ENCODE data around the gene SLC35D2.

- TF ChIP-seq TAF1 (IDR thresholded peaks at IDR 0.05; ENCODE audit: borderline replicate concordance, insufficient read depth, low read length) (no peak), REST (IDR thresholded peaks at IDR 0.05; ENCODE audit: insufficient read depth in 1 of 2, low read depth in 2 of 2, low read length in 2 of 2) (no peak), POLR2AphosphoS5 (IDR thresholded peaks at IDR 0.05; ENCODE audit: low read depth, low read length) (no peak), FOXP2 (optimal IDR thresholded peaks at IDR 0.05; ENCODE audit: borderline replicate concordance, extremely low read depth, extremely low read length, insufficient read depth) (no peak), SIN3A (IDR thresholded peaks at IDR 0.05; ENCODE audit: borderline replicate concordance, insufficient read depth, low read length) (no peak)
These were observed 49.6 kb downstream of the SLC35D2 start for GRCh38 chr9:96333958-96334357.

Data from PFSK-1 (cell line).